HL-60 (cell line): Measurements from ENCODE around the gene AVPR1B.
A peak's percentile ranks its signal among the peaks of the same experiment; 100 is the strongest.

ENCODE experiments used
- DNase-seq, 2 experiments: peaks; one replicate each; pipeline ENCODE4 v3.0.0-alpha.2; 2010 to 2020; ENCODE audit warnings: low read depth in 1 of 2, low spot score in 1 of 2
- H3K27ac ChIP-seq: fragments of 250-450 bp; sonication (Bioruptor Pico); replicated peaks from 2 replicates; pipeline ENCODE4 v1.5.1; 2020; ENCODE audit warnings: mild to moderate bottlenecking, moderate library complexity
- H3K27me3 ChIP-seq: fragments of 250-450 bp; sonication (Bioruptor Pico); 2 replicates; pipeline ENCODE4 v1.5.1; 2021; ENCODE audit warnings: mild to moderate bottlenecking, moderate library complexity; ENCODE audit not compliant: insufficient read depth, poor library complexity, severe bottlenecking
- H3K4me3 ChIP-seq: replicated peaks from 2 replicates; pipeline ENCODE4 v1.5.1; 2011; ENCODE audit warnings: mild to moderate bottlenecking, control low read depth, low read length; ENCODE audit not compliant: insufficient read depth
- GABPA ChIP-seq: IDR thresholded peaks from 2 replicates; pipeline ENCODE4 v1.6.1; 2012; ENCODE audit warnings: low read depth
- POLR2AphosphoS5 ChIP-seq: IDR thresholded peaks from 2 replicates; pipeline ENCODE4 v1.6.1; 2012; ENCODE audit warnings: low read depth
- SPI1 ChIP-seq: IDR thresholded peaks from 2 replicates; pipeline ENCODE4 v1.6.1; 2012; ENCODE audit warnings: low read depth, mild to moderate bottlenecking, borderline replicate concordance
- TF ChIP-seq, protein P1 (sequence below): IDR thresholded peaks from one replicate; pipeline ENCODE4 v1.5.1; 2011; ENCODE audit warnings: low read length, control low read depth, inconsistent platforms; ENCODE audit not compliant: insufficient read depth
- TF ChIP-seq, protein P2 (sequence below): IDR thresholded peaks from 2 replicates; pipeline ENCODE4 v1.6.1; 2012; ENCODE audit warnings: low read depth; ENCODE audit not compliant: insufficient replicate concordance

AVPR1B gene

DNA sequence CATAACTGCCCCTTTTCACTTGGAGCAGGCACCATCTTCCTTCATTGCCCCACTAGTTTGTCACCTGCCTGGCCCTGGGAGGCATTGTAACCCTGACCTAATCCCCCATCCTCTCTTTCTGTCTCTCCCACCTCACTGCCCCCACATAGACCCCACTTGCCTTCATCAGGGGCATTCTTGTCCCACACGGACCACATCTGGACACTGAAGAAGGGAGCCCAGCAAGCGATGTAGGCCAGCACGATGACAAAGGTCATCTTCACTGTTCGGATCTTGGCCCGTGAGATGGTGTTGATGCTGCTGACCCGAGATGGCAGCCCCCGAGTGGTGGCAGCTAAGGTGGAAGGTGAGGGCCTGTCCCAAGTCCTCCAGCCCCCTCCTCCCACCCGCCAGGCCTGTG, 1.4 kb downstream of the AVPR1B start:
- Histone ChIP-seq H3K4me3 (no peak overlapping the region), H3K27ac (no peak overlapping the region), H3K27me3 (peaks cover 19% of the 10 kb centered on the region)
- TF ChIP-seq, protein P1, sequence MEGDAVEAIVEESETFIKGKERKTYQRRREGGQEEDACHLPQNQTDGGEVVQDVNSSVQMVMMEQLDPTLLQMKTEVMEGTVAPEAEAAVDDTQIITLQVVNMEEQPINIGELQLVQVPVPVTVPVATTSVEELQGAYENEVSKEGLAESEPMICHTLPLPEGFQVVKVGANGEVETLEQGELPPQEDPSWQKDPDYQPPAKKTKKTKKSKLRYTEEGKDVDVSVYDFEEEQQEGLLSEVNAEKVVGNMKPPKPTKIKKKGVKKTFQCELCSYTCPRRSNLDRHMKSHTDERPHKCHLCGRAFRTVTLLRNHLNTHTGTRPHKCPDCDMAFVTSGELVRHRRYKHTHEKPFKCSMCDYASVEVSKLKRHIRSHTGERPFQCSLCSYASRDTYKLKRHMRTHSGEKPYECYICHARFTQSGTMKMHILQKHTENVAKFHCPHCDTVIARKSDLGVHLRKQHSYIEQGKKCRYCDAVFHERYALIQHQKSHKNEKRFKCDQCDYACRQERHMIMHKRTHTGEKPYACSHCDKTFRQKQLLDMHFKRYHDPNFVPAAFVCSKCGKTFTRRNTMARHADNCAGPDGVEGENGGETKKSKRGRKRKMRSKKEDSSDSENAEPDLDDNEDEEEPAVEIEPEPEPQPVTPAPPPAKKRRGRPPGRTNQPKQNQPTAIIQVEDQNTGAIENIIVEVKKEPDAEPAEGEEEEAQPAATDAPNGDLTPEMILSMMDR = no peak
- TF ChIP-seq GABPA (no peak), POLR2AphosphoS5 (no peak), SPI1 (no peak)
- TF ChIP-seq, protein P2, sequence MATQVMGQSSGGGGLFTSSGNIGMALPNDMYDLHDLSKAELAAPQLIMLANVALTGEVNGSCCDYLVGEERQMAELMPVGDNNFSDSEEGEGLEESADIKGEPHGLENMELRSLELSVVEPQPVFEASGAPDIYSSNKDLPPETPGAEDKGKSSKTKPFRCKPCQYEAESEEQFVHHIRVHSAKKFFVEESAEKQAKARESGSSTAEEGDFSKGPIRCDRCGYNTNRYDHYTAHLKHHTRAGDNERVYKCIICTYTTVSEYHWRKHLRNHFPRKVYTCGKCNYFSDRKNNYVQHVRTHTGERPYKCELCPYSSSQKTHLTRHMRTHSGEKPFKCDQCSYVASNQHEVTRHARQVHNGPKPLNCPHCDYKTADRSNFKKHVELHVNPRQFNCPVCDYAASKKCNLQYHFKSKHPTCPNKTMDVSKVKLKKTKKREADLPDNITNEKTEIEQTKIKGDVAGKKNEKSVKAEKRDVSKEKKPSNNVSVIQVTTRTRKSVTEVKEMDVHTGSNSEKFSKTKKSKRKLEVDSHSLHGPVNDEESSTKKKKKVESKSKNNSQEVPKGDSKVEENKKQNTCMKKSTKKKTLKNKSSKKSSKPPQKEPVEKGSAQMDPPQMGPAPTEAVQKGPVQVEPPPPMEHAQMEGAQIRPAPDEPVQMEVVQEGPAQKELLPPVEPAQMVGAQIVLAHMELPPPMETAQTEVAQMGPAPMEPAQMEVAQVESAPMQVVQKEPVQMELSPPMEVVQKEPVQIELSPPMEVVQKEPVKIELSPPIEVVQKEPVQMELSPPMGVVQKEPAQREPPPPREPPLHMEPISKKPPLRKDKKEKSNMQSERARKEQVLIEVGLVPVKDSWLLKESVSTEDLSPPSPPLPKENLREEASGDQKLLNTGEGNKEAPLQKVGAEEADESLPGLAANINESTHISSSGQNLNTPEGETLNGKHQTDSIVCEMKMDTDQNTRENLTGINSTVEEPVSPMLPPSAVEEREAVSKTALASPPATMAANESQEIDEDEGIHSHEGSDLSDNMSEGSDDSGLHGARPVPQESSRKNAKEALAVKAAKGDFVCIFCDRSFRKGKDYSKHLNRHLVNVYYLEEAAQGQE = no peak
- no peak for DNase-seq

DNA sequence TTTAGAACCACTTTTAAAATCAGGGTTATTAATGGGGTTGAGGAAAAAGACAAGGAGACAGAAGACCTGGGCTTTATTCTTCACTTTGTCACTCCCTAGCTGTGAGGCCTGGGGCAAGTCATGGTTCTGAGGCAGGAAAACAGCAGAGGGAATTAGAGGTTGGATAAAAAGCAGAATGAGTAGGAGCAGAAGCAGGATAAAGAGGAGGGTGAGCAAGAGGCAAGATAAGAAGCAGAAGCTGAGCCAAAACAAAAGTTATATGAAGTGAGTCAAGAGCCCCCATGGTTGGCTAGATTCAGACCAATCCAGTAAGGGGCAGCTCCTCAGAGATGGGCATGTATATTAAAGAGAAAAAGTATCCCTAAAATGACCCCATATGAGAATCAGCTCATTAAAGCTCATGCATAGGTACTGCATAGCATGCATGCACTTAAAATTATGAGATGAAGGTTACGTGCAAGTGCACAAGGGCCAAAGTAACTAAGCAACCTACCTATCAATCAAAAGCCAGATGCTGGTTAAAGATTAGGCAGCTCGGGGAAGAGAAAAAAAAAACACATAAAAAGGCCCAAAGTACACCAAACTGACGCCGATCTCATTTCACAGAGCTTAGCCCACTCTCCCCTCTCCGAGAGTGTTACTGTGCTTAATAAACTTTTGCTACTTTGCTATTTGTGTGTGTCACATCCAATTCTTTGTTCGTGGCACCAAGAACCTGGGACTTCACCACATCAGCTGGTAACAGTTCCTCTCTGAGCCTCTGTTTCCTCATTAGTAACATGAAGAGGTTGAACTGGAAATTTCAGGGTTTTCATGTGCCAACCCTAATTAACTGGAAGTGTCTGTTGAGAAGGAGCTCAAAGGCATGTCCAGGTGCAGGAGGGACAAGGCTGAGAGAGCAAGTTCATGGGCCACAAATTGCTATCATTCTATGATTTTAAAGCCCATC, 2.2 kb downstream of the AVPR1B start:
- DNase-seq = peak in 1 of 2 experiments; percentile 20
- Histone ChIP-seq H3K27ac (no peak overlapping the region), H3K4me3 (no peak overlapping the region), H3K27me3 (peaks cover 19% of the 10 kb centered on the region)
- TF ChIP-seq POLR2AphosphoS5 (no peak), SPI1 (peak; percentile 54; the same call in 1 of the 2 replicates)

DNA sequence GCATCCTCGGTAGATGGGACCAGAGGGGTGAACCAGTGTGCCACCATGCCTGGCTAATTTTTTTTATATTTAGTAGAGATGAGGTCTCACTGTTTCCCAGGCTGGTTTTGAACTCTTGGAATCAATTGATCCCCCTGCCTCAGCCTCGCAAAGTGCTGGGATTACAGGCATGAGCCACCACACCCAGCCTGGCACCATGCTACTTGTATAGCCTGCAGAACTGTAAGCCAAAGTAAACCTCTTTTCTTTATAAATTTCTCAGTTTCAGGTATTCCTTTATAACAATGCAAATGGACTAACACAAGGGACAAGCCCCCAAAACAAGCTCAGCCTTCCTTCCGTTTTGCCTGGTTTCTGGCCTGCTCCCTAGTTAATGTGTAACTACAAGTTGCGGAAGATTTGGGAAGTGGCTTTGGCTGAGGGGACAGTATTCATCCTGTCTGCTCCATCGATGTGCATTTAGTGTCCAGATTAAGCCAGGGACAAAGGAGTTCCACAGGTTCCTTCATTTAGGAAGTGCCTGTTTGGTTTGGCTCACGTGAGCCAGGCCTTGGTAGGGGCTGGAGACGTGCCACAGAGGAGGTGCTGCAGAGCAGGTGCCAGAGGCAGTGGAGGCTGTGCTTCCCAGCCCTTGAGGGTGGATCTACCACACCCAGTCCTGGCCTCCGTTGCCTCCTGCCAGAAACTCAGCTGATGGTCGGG, 4.4 kb downstream of the AVPR1B start:
- H3K27ac ChIP-seq = no peak overlapping the region
- H3K27me3 ChIP-seq = peaks cover 13% of the 10 kb centered on the region
- TF ChIP-seq, protein P1 = no peak
- TF ChIP-seq POLR2AphosphoS5 = no peak
- TF ChIP-seq, protein P2 = no peak
- no peak for TF ChIP-seq SPI1
- no peak for TF ChIP-seq GABPA
- no peak for DNase-seq
- no peak overlapping the region for H3K4me3 ChIP-seq

DNA sequence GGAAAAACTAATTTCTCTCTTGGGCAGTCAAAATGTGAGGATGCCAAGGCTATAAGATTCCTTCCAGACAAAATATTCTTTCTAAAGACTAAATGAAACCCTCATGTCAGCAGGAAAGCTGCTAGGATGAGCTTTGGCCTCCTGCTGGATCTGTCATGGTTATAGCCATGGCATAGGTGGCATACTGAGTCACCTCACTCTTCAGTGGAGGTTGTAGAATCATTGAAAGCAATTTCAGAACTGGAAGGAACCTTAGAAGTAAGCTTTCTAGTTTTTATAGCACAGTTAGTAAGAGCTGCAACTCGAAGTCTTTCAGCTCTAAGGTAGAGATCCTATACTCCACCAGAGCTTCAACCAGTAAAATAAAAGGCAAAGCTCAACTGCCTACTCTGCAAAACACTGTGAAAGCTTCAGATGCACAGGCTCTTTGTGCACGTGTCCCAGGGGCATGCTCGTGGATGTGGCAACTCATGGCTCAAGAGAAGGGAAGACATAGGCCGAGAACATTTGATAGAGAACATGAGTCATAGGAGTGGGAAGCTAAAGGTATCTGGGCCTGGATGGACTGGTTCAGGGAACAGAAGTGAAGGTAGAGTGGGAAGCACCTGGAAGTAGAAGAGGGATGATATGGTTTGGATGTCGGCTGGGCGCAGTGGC, 5.8 kb downstream of the AVPR1B start:
- Histone ChIP-seq H3K4me3 (no peak overlapping the region), H3K27me3 (no peaks in the 10 kb centered on the region), H3K27ac (no peak overlapping the region)
- TF ChIP-seq POLR2AphosphoS5 (no peak), GABPA (no peak), SPI1 (no peak)
- TF ChIP-seq, protein P2 = no peak
- TF ChIP-seq, protein P1 = no peak
- no peak for DNase-seq
